Lung (tissue), 12 donors: ENCODE results near the gene PLK5. TPM values are rescaled to one million over a fixed set of nuclear protein-coding genes. Genes with fewer than 3 reads are reported as not detected.
"Not testable (repeated sequence)": the region's sequence is repeated elsewhere in the genome, so short reads cannot be mapped to it uniquely, and the experiment has no call there.

Experiments
- ATAC-seq: fragments of 200-7000 bp; cut with Tn5 transposase; one replicate; pipeline ENCODE4 v1.9.1; 2020; ENCODE audit warnings: moderate number of reproducible peaks; ENCODE audit not compliant: insufficient read depth, low FRiP score
- DNase-seq, 3 donors: peaks; one replicate each; pipeline ENCODE4 v3.0.0-alpha.2; 2013 to 2017
- H3K27ac ChIP-seq, 2 donors: one replicate each; pipeline ENCODE4 v1.5.1; 2013; ENCODE audit warnings: mild to moderate bottlenecking in 2 of 2, moderate library complexity in 2 of 2, control low read depth in 1 of 2, inconsistent platforms in 1 of 2, low read depth in 1 of 2, low read length in 1 of 2
- H3K27me3 ChIP-seq, 3 donors: one replicate each; pipeline ENCODE4 v1.5.1; 2013; ENCODE audit warnings: low read length in 2 of 3; ENCODE audit not compliant: control insufficient read depth in 3 of 3, insufficient read depth in 3 of 3
- H3K36me3 ChIP-seq, 4 donors: one replicate each; pipeline ENCODE4 v1.5.1; 2013; ENCODE audit warnings: low read length in 4 of 4, mild to moderate bottlenecking in 1 of 4, moderate library complexity in 1 of 4; ENCODE audit not compliant: control insufficient read depth in 4 of 4, insufficient read depth in 4 of 4
- H3K4me1 ChIP-seq, 5 donors: one replicate each; pipeline ENCODE4 v1.5.1; 2013; ENCODE audit warnings: low read length in 5 of 5, mild to moderate bottlenecking in 2 of 5, moderate library complexity in 1 of 5; ENCODE audit not compliant: control insufficient read depth in 5 of 5, insufficient read depth in 5 of 5
- H3K4me3 ChIP-seq: one replicate; pipeline ENCODE4 v1.5.1; 2013; ENCODE audit warnings: mild to moderate bottlenecking, control low read depth, moderate library complexity
- H3K9ac ChIP-seq, 2 donors: one replicate each; pipeline ENCODE4 v1.5.1; 2013; ENCODE audit warnings: low read length in 2 of 2, control low read depth in 1 of 2; ENCODE audit not compliant: insufficient read depth in 1 of 2
- H3K9me3 ChIP-seq, 4 donors: one replicate each; pipeline ENCODE4 v1.5.1; 2013; ENCODE audit warnings: low read length in 3 of 4, mild to moderate bottlenecking in 1 of 4, moderate library complexity in 1 of 4; ENCODE audit not compliant: control insufficient read depth in 4 of 4, insufficient read depth in 3 of 4
- CTCF ChIP-seq: IDR thresholded peaks from 2 replicates; pipeline ENCODE4 v1.5.1; 2012; ENCODE audit warnings: mild to moderate bottlenecking; ENCODE audit errors: control extremely low read depth, extremely low read depth
- WGBS, 2 donors: extraction: QIAGEN DNeasy Blood & Tissue Kit; methylation state at CpG; one replicate each; pipeline ENCODE4 v1.1.7; 2013; 5-methylcytosine and 5-hydroxymethylcytosine counted together
- polyA plus RNA-seq, 2 donors: library from polyadenylated mRNA; stranded (reverse); fragments of 200-250 nt; gene quantifications; one replicate each; pipeline ENCODE4 v1.2.1, GENCODE V29; 2013
- total RNA-seq, 2 donors: library from RNA; depleted of rRNA in 1 of 2; stranded (reverse); fragments of >200 nt in 1 of 2; gene quantifications; one replicate each; pipeline ENCODE4 v1.2.1, GENCODE V29; 2014 to 2021
- donor health status: control.
- donor health status: control.
- donor health status: Bipolar disorder and iron deficiency.
- donor health status: healthy.
- donor health status: DM: yes; HTN: yes; CAD: no.

PLK5 gene
- total and polyA plus RNA-seq, 4 donors: 0.09 TPM; not detected in 3

- no peak for TF ChIP-seq CTCF
- DNase-seq (peak in 1 of 3 donors; percentile 15), ATAC-seq (no peak)
- Histone ChIP-seq H3K27me3 (peaks cover 0 to 6% (median 0%) of the 10 kb centered on the region in 3 donors), H3K9me3 (peaks cover 0 to 5% (median 0%) of the 10 kb centered on the region in 4 donors), H3K36me3 (no peaks in the 10 kb centered on the region), H3K4me3 (no peak overlapping the region), H3K27ac (no peak overlapping the region), H3K9ac (no peak overlapping the region), H3K4me1 (peaks cover 0 to 4% (median 0%) of the 10 kb centered on the region in 5 donors)
- 19 to 47% methylated on average over 13 to 15 of the region's 15 CpGs for WGBS, 2 donors
Observed at GRCh38 chr19:1538978-1539377, 15.1 kb downstream of the PLK5 start.

- not testable (repeated sequence) for H3K27ac ChIP-seq, H3K4me1 ChIP-seq, H3K4me3 ChIP-seq, ATAC-seq, H3K9ac ChIP-seq, DNase-seq, H3K9me3 ChIP-seq, H3K36me3 ChIP-seq, H3K27me3 ChIP-seq
- 88 to 89% methylated on average over 10 to 11 of the region's 11 CpGs for WGBS, 2 donors
Observed at GRCh38 chr19:1539749-1540148, 15.9 kb downstream of the PLK5 start.

GRCh38 chr19:1540365-1540925, 16.6 kb downstream of the PLK5 start:
- Histone ChIP-seq H3K4me3 (no peak overlapping the region), H3K36me3 (no peaks in the 10 kb centered on the region), H3K9me3 (peaks cover 0 to 5% (median 0%) of the 10 kb centered on the region in 4 donors), H3K9ac (no peak overlapping the region), H3K27me3 (peaks cover 0 to 6% (median 0%) of the 10 kb centered on the region in 3 donors), H3K4me1 (peaks cover 0 to 4% (median 0%) of the 10 kb centered on the region in 5 donors), H3K27ac (no peak overlapping the region)
- WGBS, 2 donors: 37% methylated on average over 17 of the region's 17 CpGs
- DNase-seq (peak in 1 of 3 donors; percentile 49), ATAC-seq (no peak)
- no peak for TF ChIP-seq CTCF

- Histone ChIP-seq H3K9ac (no peak overlapping the region), H3K36me3 (peaks cover 0 to 5% (median 0%) of the 10 kb centered on the region in 4 donors), H3K4me1 (no peaks in the 10 kb centered on the region), H3K4me3 (no peak overlapping the region), H3K27ac (no peak overlapping the region), H3K9me3 (no peaks in the 10 kb centered on the region), H3K27me3 (peaks cover 0 to 3% (median 0%) of the 10 kb centered on the region in 3 donors)
- no peak for ATAC-seq
- no peak for DNase-seq
- no peak for TF ChIP-seq CTCF
- WGBS, 2 donors: 83 to 89% methylated on average over 4 of the region's 4 CpGs
Observed at GRCh38 chr19:1549332-1549945, 25.6 kb downstream of the PLK5 start.
